Measurements from ENCODE around the gene SGMS1.
A peak's percentile ranks its signal among the peaks of the same experiment; 100 is the strongest.

SGMS1 gene

GRCh38 chr10:50334273-50334672, 289.5 kb downstream of the SGMS1 start:
- DNase-seq (ENCODE audit: low spot score) = no peak

DNA sequence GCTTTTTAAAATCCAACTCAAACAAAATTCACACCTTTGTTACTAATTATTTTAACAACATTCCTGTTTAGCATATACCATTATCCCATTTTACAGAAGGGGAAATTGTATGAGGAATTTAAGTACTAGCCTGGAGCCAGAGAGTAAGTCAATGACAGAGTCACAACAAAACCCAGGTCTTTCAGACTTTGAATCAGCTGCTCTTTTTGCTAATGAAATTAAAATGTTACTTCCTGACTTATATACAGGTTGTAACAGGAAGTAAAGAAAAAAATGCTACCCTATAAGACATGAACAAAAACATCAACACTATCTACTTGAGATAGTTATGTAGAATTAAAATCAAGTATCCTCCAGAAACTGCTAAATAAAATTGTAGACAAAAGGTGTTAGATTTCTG, 289.9 kb downstream of the SGMS1 start:
- DNase-seq (ENCODE audit: low spot score) = no peak

- DNase-seq (ENCODE audit: low spot score) = no peak
Measured at GRCh38 chr10:50332108-50332842, 291.5 kb downstream of the SGMS1 start.

- DNase-seq (ENCODE audit: low spot score) = no peak
Measured at GRCh38 chr10:50331486-50331885, 292.3 kb downstream of the SGMS1 start.

GRCh38 chr10:50326757-50327701, 296.7 kb downstream of the SGMS1 start:
- DNase-seq (ENCODE audit: low spot score) = peak; percentile 58

- no peak for DNase-seq (ENCODE audit: low spot score)
Measured at GRCh38 chr10:50326172-50326555, 297.6 kb downstream of the SGMS1 start.

DNA sequence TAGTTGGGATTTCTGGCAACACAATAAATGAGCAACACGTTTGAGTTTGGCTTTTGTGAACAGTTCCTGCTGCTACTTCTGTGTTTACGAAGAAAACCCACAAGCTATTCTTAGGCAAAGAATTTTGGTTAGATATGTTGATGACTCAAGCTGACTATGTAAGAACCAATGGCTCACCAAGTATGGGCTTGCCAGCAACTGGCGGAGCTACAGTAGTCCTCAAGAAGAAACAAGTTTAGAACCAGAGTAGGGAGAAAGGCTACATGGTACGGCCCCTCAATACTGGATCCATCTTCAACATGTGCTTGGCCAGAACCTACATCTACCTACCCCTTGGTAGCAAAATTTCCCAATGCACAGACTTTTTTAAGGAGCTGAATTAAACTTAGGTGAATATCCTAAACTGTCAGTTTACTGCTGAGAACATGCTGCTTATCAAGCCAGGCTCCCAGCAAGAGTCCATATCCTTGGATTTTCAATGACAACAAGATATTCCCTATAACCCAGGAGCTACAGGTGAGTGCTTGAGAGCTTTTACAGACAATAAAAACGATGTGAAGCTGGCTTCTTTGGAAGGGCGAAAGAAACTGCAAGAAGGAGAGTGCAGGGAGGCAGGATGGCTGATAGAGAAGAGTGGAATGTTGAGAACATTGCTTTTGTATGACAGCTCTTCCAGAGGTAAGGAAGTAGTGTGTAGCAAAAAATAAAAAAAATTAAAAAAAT, 298.1 kb downstream of the SGMS1 start:
- DNase-seq (ENCODE audit: low spot score) = peak; percentile 86

DNA sequence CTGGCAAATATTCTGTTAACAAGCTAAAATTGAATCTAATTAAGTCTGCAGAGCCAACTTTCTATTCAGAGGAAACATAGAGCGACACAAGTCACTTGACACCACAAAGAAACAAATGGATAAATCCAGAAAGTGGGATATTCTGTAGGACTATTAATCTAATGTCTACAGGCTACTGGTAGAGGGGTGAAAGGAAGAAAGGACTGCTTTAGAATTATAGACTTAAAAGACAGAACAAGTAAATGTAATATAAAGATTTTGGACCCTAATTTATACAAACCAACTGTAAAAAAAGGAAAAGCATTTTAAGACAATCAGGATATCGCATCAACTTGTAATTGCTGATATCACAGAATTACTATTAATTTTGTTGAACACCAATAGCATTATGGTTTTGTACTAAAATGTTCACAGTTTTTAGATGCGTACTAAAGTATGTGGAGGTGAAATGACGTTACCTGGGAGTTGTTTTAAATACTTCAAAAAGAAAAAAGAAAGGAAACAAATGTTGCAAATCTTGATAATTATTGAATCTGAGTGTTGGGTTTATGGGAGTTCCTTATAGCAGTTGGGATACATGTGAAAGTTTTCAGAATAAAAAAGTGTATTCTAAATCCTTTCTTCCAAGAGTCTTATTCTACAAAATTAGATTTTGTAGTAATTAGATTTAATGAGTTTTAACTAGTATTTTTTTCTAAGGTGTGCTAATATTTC, 298.9 kb downstream of the SGMS1 start:
- DNase-seq (ENCODE audit: low spot score) = no peak

DNA sequence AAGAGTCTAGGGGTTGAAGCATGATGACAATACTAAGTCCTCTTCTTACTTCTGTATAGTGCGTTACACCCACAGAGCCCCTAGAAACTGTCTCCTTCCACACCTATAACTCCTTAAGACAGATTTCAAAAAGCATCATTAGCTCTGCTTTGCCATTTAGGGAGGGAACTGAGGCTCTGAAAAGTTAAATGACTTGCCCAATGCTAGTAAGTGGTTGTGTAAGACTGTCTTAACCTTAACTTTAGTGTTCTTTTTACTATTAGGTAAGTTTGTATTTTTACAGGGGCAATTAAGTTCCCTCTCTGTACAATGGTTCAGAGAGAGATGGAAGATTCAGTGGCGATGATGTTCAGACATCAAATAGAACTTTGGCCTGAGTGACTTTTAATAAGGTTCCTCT, 299.7 kb downstream of the SGMS1 start:
- DNase-seq (ENCODE audit: low spot score) = no peak

GRCh38 chr10:50322077-50322476, 301.7 kb downstream of the SGMS1 start:
- peak; percentile 38 for DNase-seq (ENCODE audit: low spot score)

- DNase-seq (ENCODE audit: low spot score) = no peak
Measured at GRCh38 chr10:50318129-50318528, 305.6 kb downstream of the SGMS1 start.

DNA sequence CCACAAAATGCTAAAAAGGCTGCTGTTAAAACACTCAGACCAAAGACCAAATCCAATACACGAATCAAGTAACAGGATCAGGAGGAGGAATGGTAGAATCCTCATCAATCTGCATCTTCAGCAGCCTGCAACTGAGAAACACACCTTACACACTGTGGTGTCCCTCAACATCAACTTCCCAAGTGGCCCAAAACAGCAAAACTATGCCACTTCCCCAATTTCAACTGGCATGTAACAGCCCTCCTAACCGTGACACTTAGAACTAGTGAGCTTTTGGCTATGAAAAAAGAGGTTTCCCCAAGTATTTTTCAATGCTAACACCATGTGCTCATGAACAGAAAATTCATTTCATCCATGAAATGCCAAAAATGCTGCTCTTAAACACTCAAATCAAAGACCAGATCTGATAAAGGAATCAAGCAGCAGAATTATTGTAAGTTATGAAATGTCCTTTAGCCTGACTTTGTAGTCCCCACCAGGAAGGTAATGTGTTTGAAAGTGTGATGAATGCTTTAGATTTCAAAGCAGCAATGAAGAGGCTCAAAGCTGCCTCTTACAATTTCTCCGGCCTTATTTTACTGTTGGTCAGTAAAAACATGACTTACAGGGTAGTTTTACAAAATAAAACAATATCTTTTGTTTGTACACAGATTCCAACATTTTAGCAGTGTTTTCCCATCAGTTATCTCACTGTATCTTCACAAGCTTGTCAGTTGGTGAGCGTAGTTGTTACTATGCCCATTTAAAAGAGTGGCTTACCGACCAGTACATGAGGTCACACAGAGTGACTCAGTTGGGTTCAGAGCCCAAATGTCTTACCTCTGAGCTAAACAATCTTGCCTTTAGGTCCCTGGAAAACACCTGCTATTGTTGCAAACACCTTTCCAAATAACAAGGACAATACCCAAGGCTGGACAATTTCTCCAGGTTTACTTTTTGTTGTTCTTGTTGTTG, 306.8 kb downstream of the SGMS1 start:
- no peak for DNase-seq (ENCODE audit: low spot score)

DNA sequence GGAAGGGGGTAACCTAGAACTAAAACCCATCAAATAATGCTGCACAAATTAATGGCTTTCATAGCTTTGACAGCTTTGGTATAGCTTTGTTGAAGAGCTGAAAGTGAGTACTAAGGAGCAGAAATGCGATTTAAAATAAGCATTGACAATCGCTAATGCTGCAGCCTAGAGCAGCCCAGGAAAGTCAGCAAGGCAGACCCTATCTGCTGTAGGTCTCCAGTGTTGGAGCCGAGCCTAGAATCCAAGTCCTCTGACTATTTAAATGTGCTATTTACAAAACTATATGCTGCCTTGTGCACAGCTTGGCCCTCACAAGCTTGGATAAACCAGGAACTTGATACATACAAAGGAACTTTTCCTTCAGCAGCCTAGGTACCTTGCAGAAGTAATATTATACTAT, 307.6 kb downstream of the SGMS1 start:
- no peak for DNase-seq (ENCODE audit: low spot score)

DNA sequence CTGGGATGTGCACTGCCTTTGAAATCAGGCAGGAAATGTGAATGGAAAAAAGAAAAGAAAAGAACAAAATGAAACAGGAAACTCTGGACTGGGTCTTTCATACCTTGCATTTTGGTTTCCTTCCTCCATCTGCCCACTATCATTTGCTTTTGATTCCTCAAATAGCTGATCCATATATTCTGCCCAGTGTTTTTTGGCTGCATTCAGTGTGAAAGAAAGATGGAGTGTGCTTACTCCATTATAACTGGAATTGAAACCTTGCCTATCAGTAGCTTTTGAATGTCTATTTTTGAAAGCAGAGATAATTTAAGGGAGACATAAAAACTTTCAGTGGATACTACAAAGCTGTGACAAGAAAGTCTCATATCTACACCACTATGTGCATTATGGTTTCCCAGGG, 308.3 kb downstream of the SGMS1 start:
- no peak for DNase-seq (ENCODE audit: low spot score)

DNA sequence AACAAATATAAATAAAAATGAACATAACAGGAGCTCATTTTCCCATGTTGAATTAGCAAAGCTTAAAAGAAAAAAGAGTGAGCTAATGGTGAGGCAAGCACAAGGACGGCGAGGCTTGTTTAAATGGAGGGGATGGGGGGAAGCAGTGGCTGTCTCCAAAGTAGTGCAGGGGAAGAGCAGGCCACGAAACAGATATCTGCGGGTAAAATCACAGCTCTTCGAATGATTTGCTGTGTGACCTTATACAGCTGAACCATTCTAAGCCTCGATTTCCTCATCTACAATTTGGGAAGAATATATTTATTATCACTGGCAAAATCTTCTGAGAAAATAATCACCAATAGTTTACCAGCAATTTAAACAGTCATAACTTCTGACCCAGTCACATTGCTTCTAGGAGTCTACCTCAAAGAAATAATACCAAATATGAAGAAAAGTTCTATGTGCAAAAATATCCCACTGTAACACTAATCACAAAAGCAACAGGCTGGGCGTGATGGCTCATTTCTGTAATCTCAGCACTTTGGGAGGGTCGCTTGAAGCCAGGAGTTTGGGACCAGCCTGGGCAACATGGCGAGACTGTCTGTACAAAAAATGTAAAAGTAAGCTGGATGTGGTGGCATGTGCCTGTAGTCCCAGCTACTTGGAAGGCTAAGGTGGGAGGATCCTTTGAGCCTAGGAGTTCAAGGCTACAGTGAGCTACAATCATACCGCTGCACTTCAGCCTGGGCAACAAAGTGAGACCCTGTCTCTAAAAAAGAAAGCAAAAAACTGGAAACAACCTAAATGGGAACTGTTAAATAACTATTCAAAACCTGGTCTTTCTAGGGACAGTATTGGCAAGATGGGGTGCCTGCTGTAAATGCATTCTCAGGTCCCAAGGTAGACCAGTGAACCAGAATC, 309.3 kb downstream of the SGMS1 start:
- no peak for DNase-seq (ENCODE audit: low spot score)

DNA sequence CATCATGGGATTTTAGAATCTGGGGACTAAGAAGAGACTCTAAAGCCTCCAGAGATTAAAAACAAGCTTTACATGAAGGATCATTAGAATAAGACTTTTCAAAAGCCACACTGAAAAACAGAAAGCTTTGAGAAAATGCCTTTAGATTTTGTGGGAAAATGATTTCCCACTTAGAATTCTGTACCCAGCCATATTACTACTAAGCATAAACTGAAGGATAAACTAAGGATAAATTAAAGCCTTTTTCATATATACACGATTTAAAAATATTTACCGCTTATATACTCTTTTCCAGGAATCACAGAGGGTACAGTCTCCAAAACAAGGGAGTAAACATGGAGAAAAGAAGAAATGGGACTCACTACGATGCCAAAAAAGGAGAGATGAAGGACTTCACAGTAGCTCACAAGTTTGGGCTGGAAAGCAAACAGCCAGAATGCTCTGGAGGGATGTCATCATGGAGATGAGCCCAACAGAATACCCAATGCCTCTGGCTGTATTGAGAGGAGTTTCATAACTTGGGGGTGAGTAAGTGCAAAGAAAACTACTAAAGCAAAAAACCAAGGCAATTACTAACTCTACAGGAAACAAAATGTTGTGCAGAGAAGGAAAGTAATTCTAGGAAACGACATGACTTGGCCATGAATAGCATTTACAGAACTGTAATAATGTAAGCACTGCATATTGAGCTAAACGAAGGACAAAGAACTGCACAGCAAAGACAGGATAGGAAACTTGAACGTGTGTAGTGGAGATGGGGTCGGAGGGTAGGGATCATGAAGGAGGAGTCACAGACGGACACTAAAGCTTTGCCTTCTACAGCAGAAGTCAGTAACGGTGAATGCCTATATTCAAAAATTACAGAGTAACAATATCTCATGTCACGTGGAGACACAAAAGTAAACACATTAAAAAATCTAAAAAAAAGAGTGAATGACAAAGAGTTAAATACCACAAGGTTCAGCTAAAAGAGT, 311.0 kb downstream of the SGMS1 start:
- DNase-seq (ENCODE audit: low spot score) = peak; percentile 71

- DNase-seq (ENCODE audit: low spot score) = no peak
Measured at GRCh38 chr10:50310560-50311174, 313.1 kb downstream of the SGMS1 start.

GRCh38 chr10:50309342-50309741, 314.4 kb downstream of the SGMS1 start:
- DNase-seq (ENCODE audit: low spot score) = no peak
